GM21447 (cell line): ENCODE results near the gene SP100.
A peak's percentile ranks its signal among the peaks of the same experiment; 100 is the strongest.
"Not testable (repeated sequence)": the region's sequence is repeated elsewhere in the genome, so short reads cannot be mapped to it uniquely, and the experiment has no call there.

Experiments used
- ATAC-seq: cut with Tn5 transposase; IDR thresholded peaks from one replicate; pipeline ENCODE4 v1.9.1; 2021; ENCODE audit not compliant: unreplicated experiment

SP100 gene

GRCh38 chr2:230416061-230416721, at the start of gene SP100:
Gene SP100, plus strand, starts transcription at chr2:230416201. Its CDS starts 96 bp downstream, at chr2:230416297.
- ATAC-seq = peak; percentile 78

GRCh38 chr2:230382108-230382507, 33.9 kb upstream of the SP100 start:
- ATAC-seq = no peak

GRCh38 chr2:230383453-230383852, 32.5 kb upstream of the SP100 start:
- no peak for ATAC-seq

GRCh38 chr2:230384986-230385385, 31.0 kb upstream of the SP100 start:
- no peak for ATAC-seq

- ATAC-seq = no peak
These were observed 21.7 kb upstream of the SP100 start for GRCh38 chr2:230394301-230394700.

- ATAC-seq = not testable (repeated sequence)
These were observed 17.3 kb upstream of the SP100 start for GRCh38 chr2:230398698-230399097.

GRCh38 chr2:230400041-230400440, 16.0 kb upstream of the SP100 start:
- ATAC-seq = no peak

GRCh38 chr2:230400454-230400853, 15.5 kb upstream of the SP100 start:
- ATAC-seq = no peak

GRCh38 chr2:230401026-230401425, 15.0 kb upstream of the SP100 start:
- ATAC-seq = not testable (repeated sequence)

GRCh38 chr2:230403746-230404145, 12.3 kb upstream of the SP100 start:
- ATAC-seq = no peak

GRCh38 chr2:230405824-230406223, 10.2 kb upstream of the SP100 start:
- no peak for ATAC-seq

- ATAC-seq = no peak
These were observed 7.7 kb upstream of the SP100 start for GRCh38 chr2:230408244-230408842.

- ATAC-seq = not testable (repeated sequence)
These were observed 6.7 kb upstream of the SP100 start for GRCh38 chr2:230409316-230409715.

- ATAC-seq = no peak
These were observed 5.7 kb upstream of the SP100 start for GRCh38 chr2:230410263-230410662.

- ATAC-seq = no peak
These were observed 5.0 kb upstream of the SP100 start for GRCh38 chr2:230410861-230411569.

GRCh38 chr2:230411570-230412370, 4.2 kb upstream of the SP100 start:
- peak; percentile 47 for ATAC-seq

- ATAC-seq = peak; percentile 1
These were observed 3.7 kb upstream of the SP100 start for GRCh38 chr2:230412371-230412711.

- ATAC-seq = no peak
These were observed 3.2 kb upstream of the SP100 start for GRCh38 chr2:230412846-230413245.

- ATAC-seq = no peak
These were observed 2.5 kb upstream of the SP100 start for GRCh38 chr2:230413479-230413878.

GRCh38 chr2:230414302-230414701, 1.7 kb upstream of the SP100 start:
- ATAC-seq = no peak

GRCh38 chr2:230417436-230417835, 1.4 kb downstream of the SP100 start:
- ATAC-seq = no peak
